Neuronal stem cell (in vitro differentiated cells): ENCODE data around the gene PIBF1.

Source experiments
- DNase-seq: peaks from one replicate; pipeline ENCODE4 v3.0.0-alpha.2; 2013; ENCODE audit warnings: low spot score
- H2AFZ ChIP-seq: one replicate; pipeline ENCODE4 v1.6.1; 2013; ENCODE audit warnings: mild to moderate bottlenecking, low read length, inconsistent platforms
- H2AK5ac ChIP-seq: 2 replicates; pipeline ENCODE4 v1.6.1; 2013; ENCODE audit warnings: low read depth, mild to moderate bottlenecking, inconsistent platforms, low read length, moderate library complexity, mixed read lengths
- H2BK120ac ChIP-seq: 2 replicates; pipeline ENCODE4 v1.6.1; 2013; ENCODE audit warnings: low read depth, mild to moderate bottlenecking, inconsistent platforms, low read length, moderate library complexity, mixed read lengths
- H2BK12ac ChIP-seq: one replicate; pipeline ENCODE4 v1.6.1; 2013; ENCODE audit warnings: low read length, inconsistent platforms
- H2BK15ac ChIP-seq: 2 replicates; pipeline ENCODE4 v1.6.1; 2013; ENCODE audit warnings: mild to moderate bottlenecking, low read length, inconsistent platforms, mixed read lengths
- H2BK5ac ChIP-seq: one replicate; pipeline ENCODE4 v1.6.1; 2013; ENCODE audit warnings: inconsistent platforms, mild to moderate bottlenecking, low read length, moderate library complexity
- H3K14ac ChIP-seq: one replicate; pipeline ENCODE4 v1.6.1; 2013; ENCODE audit warnings: low read length, inconsistent platforms
- H3K18ac ChIP-seq: 2 replicates; pipeline ENCODE4 v1.6.1; 2013; ENCODE audit warnings: low read length, inconsistent platforms
- H3K23ac ChIP-seq: 2 replicates; pipeline ENCODE4 v1.6.1; 2013; ENCODE audit warnings: low read depth, mild to moderate bottlenecking, mixed read lengths, low read length, inconsistent platforms; ENCODE audit not compliant: poor library complexity
- H3K27ac ChIP-seq: replicated peaks from 3 replicates; pipeline ENCODE4 v1.5.1; 2013; ENCODE audit warnings: low read length, inconsistent platforms
- H3K27me3 ChIP-seq, 3 experiments: 2 replicates each; pipeline ENCODE4 v1.6.1; 2013; ENCODE audit warnings: low read length in 3 of 3, mild to moderate bottlenecking in 2 of 3, inconsistent platforms in 1 of 3, low read depth in 1 of 3, mixed read lengths in 1 of 3, moderate library complexity in 1 of 3; ENCODE audit not compliant: control insufficient read depth in 3 of 3, insufficient read depth in 3 of 3
- H3K36me3 ChIP-seq, 2 donors: replicated peaks in 1 of 2; 2 replicates each; pipeline ENCODE4 v1.6.1; 2013; ENCODE audit warnings: low read length in 2 of 2; ENCODE audit not compliant: control insufficient read depth in 2 of 2, insufficient read depth in 2 of 2
- H3K4ac ChIP-seq: 2 replicates; pipeline ENCODE4 v1.6.1; 2013; ENCODE audit warnings: inconsistent platforms, mild to moderate bottlenecking, low read length, moderate library complexity
- H3K4me1 ChIP-seq, 2 donors: 1 replicate in 1 of 2; 2 replicates in 1 of 2; pipeline ENCODE4 v1.6.1; 2013; ENCODE audit warnings: low read length in 2 of 2, low read depth in 1 of 2; ENCODE audit not compliant: control insufficient read depth in 2 of 2, insufficient read depth in 1 of 2
- H3K4me2 ChIP-seq: one replicate; pipeline ENCODE4 v1.6.1; 2013; ENCODE audit warnings: mild to moderate bottlenecking, low read length, inconsistent platforms; ENCODE audit not compliant: insufficient read depth, poor library complexity, severe bottlenecking
- H3K4me3 ChIP-seq, 2 donors: 2 replicates each; pipeline ENCODE4 v1.5.1; 2013; ENCODE audit warnings: low read length in 2 of 2, mild to moderate bottlenecking in 2 of 2, inconsistent platforms in 1 of 2, moderate library complexity in 1 of 2
- H3K79me1 ChIP-seq: one replicate; pipeline ENCODE4 v1.6.1; 2013; ENCODE audit warnings: low read depth, mild to moderate bottlenecking, inconsistent platforms, low read length, moderate library complexity
- H3K9ac ChIP-seq: one replicate; pipeline ENCODE4 v1.6.1; 2013; ENCODE audit warnings: mild to moderate bottlenecking, low read depth, low read length, inconsistent platforms; ENCODE audit not compliant: poor library complexity
- H3K9me3 ChIP-seq, 2 donors: replicated peaks in 1 of 2; 2 replicates each; pipeline versions ENCODE3 to v1.6.1; 2013; ENCODE audit warnings: low read length in 2 of 2, mild to moderate bottlenecking in 2 of 2, inconsistent platforms in 1 of 2, low read depth in 1 of 2, mixed read lengths in 1 of 2, moderate library complexity in 1 of 2; ENCODE audit not compliant: control insufficient read depth in 2 of 2, insufficient read depth in 1 of 2
- H4K8ac ChIP-seq: one replicate; pipeline ENCODE4 v1.6.1; 2013; ENCODE audit warnings: low read depth, mild to moderate bottlenecking, inconsistent platforms, low read length, moderate library complexity
- H4K91ac ChIP-seq: one replicate; pipeline ENCODE4 v1.6.1; 2013; ENCODE audit warnings: low read length, low read depth, mild to moderate bottlenecking, inconsistent platforms; ENCODE audit not compliant: poor library complexity
- WGBS, 2 donors: extraction: QIAGEN DNeasy Blood & Tissue Kit; methylation state at CpG; one replicate each; pipeline ENCODE4 v1.1.7; 2013; ENCODE audit warnings: missing lambda C conversion rate in 2 of 2, mixed read lengths in 1 of 2; ENCODE audit not compliant: insufficient read length in 2 of 2, insufficient replicate concordance in 1 of 2; ENCODE audit errors: extremely low coverage in 2 of 2; 5-methylcytosine and 5-hydroxymethylcytosine counted together

PIBF1 gene

DNA sequence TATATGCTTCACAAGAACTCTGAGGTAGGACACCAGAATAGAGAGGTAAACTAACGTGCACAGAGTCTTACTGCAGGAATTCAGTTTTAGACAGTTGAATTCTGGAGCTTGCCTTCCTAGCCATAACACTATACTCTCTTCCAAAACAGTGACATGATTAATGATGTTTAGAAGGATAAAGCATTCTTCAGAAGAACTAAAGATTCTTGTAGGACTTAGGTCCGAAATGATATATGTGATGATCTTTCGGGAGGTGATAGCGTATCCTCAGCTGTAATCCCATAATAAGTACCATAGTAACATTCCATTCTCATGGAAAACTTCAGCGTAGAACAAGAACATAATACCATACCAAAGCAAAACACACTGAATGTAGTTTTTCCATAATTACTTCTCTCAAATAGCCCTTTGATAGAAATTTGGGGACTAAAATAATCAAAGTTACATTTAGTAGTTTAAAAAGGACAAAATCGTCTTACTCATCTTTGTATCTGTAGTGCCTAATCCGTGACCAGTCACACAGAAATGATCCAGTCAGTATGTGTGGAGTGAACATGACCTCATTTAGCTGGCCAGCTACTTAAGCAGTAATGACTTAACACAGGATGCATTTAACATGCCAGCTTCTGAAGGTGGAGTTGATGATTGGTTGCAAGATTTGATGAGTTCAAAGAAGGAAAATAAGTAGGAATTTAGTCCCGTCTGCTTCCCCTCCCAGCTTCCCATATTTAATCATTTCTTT is 38.4 kb downstream of the PIBF1 start:
- Histone ChIP-seq H3K14ac (no peak overlapping the region), H2BK5ac (no peak overlapping the region), H2AK5ac (no peak overlapping the region), H2BK15ac (no peak overlapping the region), H3K18ac (no peak overlapping the region), H4K91ac (no peak overlapping the region), H3K4ac (no peak overlapping the region), H3K4me2 (no peak overlapping the region), H3K27ac (no peak overlapping the region), H3K9me3 (no peaks in the 10 kb centered on the region), H2AFZ (no peak overlapping the region), H3K23ac (no peak overlapping the region), H3K27me3 (no peaks in the 10 kb centered on the region), H3K4me3 (no peak overlapping the region), H3K79me1 (no peaks in the 10 kb centered on the region), H2BK12ac (no peak overlapping the region), H3K36me3 (peaks cover under 1 to 73% of the 10 kb centered on the region in 2 donors), H3K9ac (no peak overlapping the region), H4K8ac (no peak overlapping the region), H2BK120ac (no peak overlapping the region), H3K4me1 (no peaks in the 10 kb centered on the region)
- no peak for DNase-seq
- whole genome bisulfite sequencing, 2 donors: no CpG with 5 or more reads among the region's 8 CpGs

DNA sequence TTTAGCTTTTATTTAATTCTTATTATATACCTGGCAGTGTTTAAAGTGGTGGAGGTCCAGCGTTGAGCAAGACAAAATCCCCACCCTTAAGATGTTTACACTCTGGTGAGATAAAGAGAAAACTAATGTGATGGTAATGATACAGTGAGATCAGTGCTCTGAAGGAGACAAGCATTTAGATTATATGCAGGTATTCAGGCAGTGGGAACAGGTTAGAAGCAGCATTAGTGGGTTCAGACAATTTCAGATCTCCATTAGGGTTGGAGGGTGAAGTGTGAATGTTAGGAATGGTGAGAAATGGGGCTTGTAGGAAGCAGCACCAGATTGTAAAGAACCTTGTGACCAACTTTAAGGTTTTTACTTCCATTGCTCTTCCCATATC is 39.0 kb downstream of the PIBF1 start:
- Histone ChIP-seq H4K8ac (no peak overlapping the region), H3K9me3 (no peaks in the 10 kb centered on the region), H3K4ac (no peak overlapping the region), H2BK5ac (no peak overlapping the region), H2AK5ac (no peak overlapping the region), H2AFZ (no peak overlapping the region), H3K4me1 (no peaks in the 10 kb centered on the region), H3K9ac (no peak overlapping the region), H2BK15ac (no peak overlapping the region), H2BK120ac (no peak overlapping the region), H3K27me3 (no peaks in the 10 kb centered on the region), H3K23ac (no peak overlapping the region), H3K27ac (no peak overlapping the region), H4K91ac (no peak overlapping the region), H3K14ac (no peak overlapping the region), H3K4me2 (no peak overlapping the region), H3K18ac (no peak overlapping the region), H3K36me3 (peaks cover 1 to 78% of the 10 kb centered on the region in 2 donors), H2BK12ac (no peak overlapping the region), H3K79me1 (no peaks in the 10 kb centered on the region), H3K4me3 (no peak overlapping the region)
- no CpG with 5 or more reads among the region's 1 CpG for WGBS, 2 donors
- no peak for DNase-seq

DNA sequence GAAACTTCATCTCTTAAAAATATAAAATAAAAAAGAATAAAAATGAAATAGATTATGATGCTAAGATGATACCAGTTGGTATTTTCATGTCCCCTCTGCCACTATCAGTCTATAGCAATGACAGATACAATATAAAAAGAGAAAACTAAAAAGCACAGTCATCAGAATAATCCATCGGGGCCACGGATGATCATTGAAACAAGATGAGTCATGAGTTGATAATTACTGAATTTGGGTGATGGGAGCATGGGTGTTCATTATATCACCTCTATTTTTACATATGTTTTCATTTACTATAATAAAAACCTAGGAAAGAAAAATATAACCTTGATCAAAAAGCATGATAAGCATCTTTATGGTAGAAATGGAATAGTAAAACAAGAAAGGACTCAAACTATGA is 41.1 kb downstream of the PIBF1 start:
- H2AFZ ChIP-seq: no peak overlapping the region
- H3K4me1 ChIP-seq: no peaks in the 10 kb centered on the region
- H3K4me2 ChIP-seq: no peak overlapping the region
- H2BK120ac ChIP-seq: no peak overlapping the region
- no peak overlapping the region for H3K4ac ChIP-seq
- no peak overlapping the region for H2BK12ac ChIP-seq
- no peak overlapping the region for H3K9ac ChIP-seq
- no peak overlapping the region for H3K23ac ChIP-seq
- no peak overlapping the region for H3K4me3 ChIP-seq
- H3K27ac ChIP-seq: no peak overlapping the region
- H3K18ac ChIP-seq: no peak overlapping the region
- no peak overlapping the region for H2BK15ac ChIP-seq
- DNase-seq: no peak
- no CpG with 5 or more reads among the region's 2 CpGs for WGBS, 2 donors
- no peak overlapping the region for H2AK5ac ChIP-seq
- no peak overlapping the region for H2BK5ac ChIP-seq
- no peaks in the 10 kb centered on the region for H3K9me3 ChIP-seq
- no peaks in the 10 kb centered on the region for H3K79me1 ChIP-seq
- no peaks in the 10 kb centered on the region for H3K27me3 ChIP-seq
- H3K14ac ChIP-seq: no peak overlapping the region
- no peak overlapping the region for H4K91ac ChIP-seq
- H4K8ac ChIP-seq: no peak overlapping the region
- peaks cover 1 to 86% of the 10 kb centered on the region in 2 donors for H3K36me3 ChIP-seq

DNA sequence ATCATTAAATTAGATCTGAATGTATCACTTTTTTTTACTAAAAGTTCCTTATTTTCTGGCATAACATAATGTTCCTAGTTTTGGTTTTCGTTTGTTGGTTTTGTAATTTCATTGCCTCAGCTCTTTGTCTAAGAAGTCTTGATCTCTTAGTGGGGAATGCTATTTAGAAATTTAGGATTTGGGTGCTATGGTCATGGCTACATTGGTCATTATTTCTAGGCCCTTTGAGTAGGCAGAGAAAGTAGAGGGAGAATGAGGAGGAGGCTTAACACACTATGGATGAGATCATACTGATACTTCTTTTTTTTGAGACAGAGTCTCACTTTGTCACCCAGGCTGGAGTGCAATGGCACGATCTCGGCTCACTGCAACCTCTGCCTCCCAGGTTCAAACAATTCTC is 41.8 kb downstream of the PIBF1 start:
- H2AFZ ChIP-seq: no peak overlapping the region
- H3K14ac ChIP-seq: no peak overlapping the region
- no peak overlapping the region for H3K9ac ChIP-seq
- no peak overlapping the region for H3K4ac ChIP-seq
- no peak overlapping the region for H3K23ac ChIP-seq
- no peaks in the 10 kb centered on the region for H3K9me3 ChIP-seq
- DNase-seq: no peak
- no peak overlapping the region for H3K4me3 ChIP-seq
- WGBS, 2 donors: no CpG with 5 or more reads among the region's 3 CpGs
- H3K27ac ChIP-seq: no peak overlapping the region
- no peak overlapping the region for H2AK5ac ChIP-seq
- no peaks in the 10 kb centered on the region for H3K4me1 ChIP-seq
- peaks cover 1 to 86% of the 10 kb centered on the region in 2 donors for H3K36me3 ChIP-seq
- no peaks in the 10 kb centered on the region for H3K79me1 ChIP-seq
- H3K27me3 ChIP-seq: no peaks in the 10 kb centered on the region
- no peak overlapping the region for H4K91ac ChIP-seq
- no peak overlapping the region for H2BK15ac ChIP-seq
- H2BK5ac ChIP-seq: no peak overlapping the region
- no peak overlapping the region for H2BK12ac ChIP-seq
- no peak overlapping the region for H2BK120ac ChIP-seq
- H3K4me2 ChIP-seq: no peak overlapping the region
- H4K8ac ChIP-seq: no peak overlapping the region
- H3K18ac ChIP-seq: no peak overlapping the region
